Nephron (organoid): Measurements from ENCODE around the gene OR2M5.

Experiments
- H3K27ac Mint-ChIP-seq, 3 experiments: 2 replicates each; pipeline ENCODE4 v1.8.0; 2020; ENCODE audit warnings: mixed read lengths in 3 of 3, mild to moderate bottlenecking in 2 of 3, moderate library complexity in 1 of 3
- H3K27me3 Mint-ChIP-seq: 2 replicates; pipeline ENCODE4 v1.8.0; 2021; ENCODE audit warnings: low read depth, mild to moderate bottlenecking, moderate library complexity, mixed read lengths
- H3K36me3 Mint-ChIP-seq: 2 replicates; pipeline ENCODE4 v1.8.0; 2020; ENCODE audit warnings: low read depth, mixed read lengths
- H3K4me1 Mint-ChIP-seq: 2 replicates; pipeline ENCODE4 v1.8.0; 2020; ENCODE audit warnings: mixed read lengths
- H3K4me3 Mint-ChIP-seq, 3 experiments: 2 replicates each; pipeline ENCODE4 v1.8.0; 2020; ENCODE audit warnings: mild to moderate bottlenecking in 3 of 3, mixed read lengths in 3 of 3, moderate library complexity in 2 of 3
- H3K9me3 Mint-ChIP-seq: 2 replicates; pipeline ENCODE4 v1.8.0; 2020; ENCODE audit warnings: mixed read lengths
- CTCF ChIP-seq, 3 experiments: fragments of 200-600 bp; sonication (generic); IDR thresholded peaks; one replicate each; pipeline ENCODE4 v1.5.0; 2021; ENCODE audit warnings: antibody characterized with exemption in 3 of 3; ENCODE audit not compliant: unreplicated experiment in 3 of 3

OR2M5 gene

DNA sequence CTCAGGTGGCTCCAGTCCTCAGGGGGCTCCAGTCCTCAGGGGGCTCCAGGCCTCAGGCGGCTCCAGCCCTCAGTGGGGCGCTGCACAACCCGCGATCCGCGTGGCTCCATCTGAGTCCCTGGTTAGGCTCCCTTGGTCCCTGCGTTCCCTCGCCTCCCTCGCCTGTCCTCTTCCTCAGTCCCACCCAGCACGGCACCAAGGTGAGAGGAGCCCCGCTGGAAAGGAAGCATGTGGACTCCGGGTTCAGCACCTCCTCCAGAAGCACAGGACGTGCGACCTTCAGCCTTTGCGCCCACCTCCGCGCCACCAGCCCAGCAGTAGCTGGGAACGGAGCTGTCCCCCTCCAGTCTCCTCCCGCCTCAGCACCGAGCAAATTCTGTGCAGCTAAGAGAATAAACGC lies 8.1 kb upstream of the OR2M5 start:
- Mint-ChIP-seq H3K27ac (no peak overlapping the region), H3K9me3 (peaks cover 42% of the 10 kb centered on the region), H3K36me3 (no peaks in the 10 kb centered on the region), H3K27me3 (no peaks in the 10 kb centered on the region), H3K4me1 (no peaks in the 10 kb centered on the region), H3K4me3 (no peak overlapping the region)
- no peak for TF ChIP-seq CTCF (IDR thresholded peaks at IDR 0.05; ENCODE audit: unreplicated experiment in 3 of 3)

GRCh38 chr1:248140846-248141245 lies 4.1 kb upstream of the OR2M5 start:
- Mint-ChIP-seq H3K36me3 (no peaks in the 10 kb centered on the region), H3K4me3 (no peak overlapping the region), H3K4me1 (no peaks in the 10 kb centered on the region), H3K9me3 (peaks cover 36% of the 10 kb centered on the region), H3K27ac (no peak overlapping the region), H3K27me3 (no peaks in the 10 kb centered on the region)
- TF ChIP-seq CTCF (IDR thresholded peaks at IDR 0.05; ENCODE audit: unreplicated experiment in 3 of 3), result no peak

GRCh38 chr1:248143311-248143710 lies 1.6 kb upstream of the OR2M5 start:
- Mint-ChIP-seq H3K9me3 (peaks cover 54% of the 10 kb centered on the region), H3K4me1 (no peaks in the 10 kb centered on the region), H3K27me3 (no peaks in the 10 kb centered on the region), H3K4me3 (no peak overlapping the region), H3K27ac (no peak overlapping the region), H3K36me3 (no peaks in the 10 kb centered on the region)
- no peak for TF ChIP-seq CTCF (IDR thresholded peaks at IDR 0.05; ENCODE audit: unreplicated experiment in 3 of 3)

DNA sequence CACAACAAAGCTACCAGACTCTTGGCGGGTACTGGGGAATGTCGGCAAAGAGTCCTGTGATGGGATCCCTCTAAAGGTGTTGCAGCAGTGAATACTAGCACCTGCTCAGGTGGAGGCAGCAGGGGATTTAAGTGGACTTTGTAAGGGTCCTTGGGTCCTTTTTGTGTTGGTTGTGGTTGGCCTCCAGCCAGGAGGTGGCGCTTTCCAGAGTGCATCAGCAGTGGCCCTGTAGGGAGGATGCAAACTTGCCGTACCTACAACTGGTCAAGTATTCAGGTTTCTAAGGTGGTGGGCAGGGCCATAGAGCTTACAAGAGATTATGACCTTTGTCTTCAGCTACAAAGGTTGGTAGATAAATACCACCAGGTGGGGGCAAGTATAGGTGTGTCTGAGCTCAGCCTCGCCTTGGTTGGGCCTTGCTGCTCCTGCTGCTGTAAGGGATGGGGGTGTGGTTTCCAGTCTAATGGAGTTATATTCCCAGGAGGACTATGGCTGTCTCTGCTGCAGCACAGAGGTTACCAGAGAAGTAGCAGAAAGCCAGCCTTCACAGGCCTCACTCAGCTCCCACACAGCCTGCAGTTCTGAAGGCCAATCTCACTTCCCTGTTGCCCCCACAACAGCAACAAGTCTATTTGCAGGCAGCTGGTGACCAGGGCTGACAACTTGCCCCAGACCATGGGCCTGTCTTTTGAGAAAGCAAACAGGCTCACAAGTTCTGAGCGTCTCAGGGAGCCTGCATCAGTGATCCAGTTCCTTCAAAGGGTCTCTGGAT lies 7.3 kb downstream of the OR2M5 start:
- Mint-ChIP-seq H3K4me1 (no peaks in the 10 kb centered on the region), H3K36me3 (no peaks in the 10 kb centered on the region), H3K27ac (no peak overlapping the region), H3K4me3 (no peak overlapping the region), H3K9me3 (peaks cover 48% of the 10 kb centered on the region), H3K27me3 (no peaks in the 10 kb centered on the region)
- no peak for TF ChIP-seq CTCF (IDR thresholded peaks at IDR 0.05; ENCODE audit: unreplicated experiment in 3 of 3)

- no peak overlapping the region for H3K4me3 Mint-ChIP-seq
Observed at GRCh38 chr1:248155927-248156326, 11.0 kb downstream of the OR2M5 start.

More at GRCh38 chr1:248155927-248156326, 11.0 kb downstream of the OR2M5 start:
- no peak for TF ChIP-seq CTCF (IDR thresholded peaks at IDR 0.05; ENCODE audit: unreplicated experiment in 3 of 3)
- no peak overlapping the region for H3K27ac Mint-ChIP-seq
- H3K27me3 Mint-ChIP-seq, result no peaks in the 10 kb centered on the region
- H3K9me3 Mint-ChIP-seq, result peaks cover 33% of the 10 kb centered on the region
- H3K36me3 Mint-ChIP-seq, result no peaks in the 10 kb centered on the region
- no peaks in the 10 kb centered on the region for H3K4me1 Mint-ChIP-seq
